ENCODE measurements around the gene MAP2K5.

The MAP2K5 gene

DNA sequence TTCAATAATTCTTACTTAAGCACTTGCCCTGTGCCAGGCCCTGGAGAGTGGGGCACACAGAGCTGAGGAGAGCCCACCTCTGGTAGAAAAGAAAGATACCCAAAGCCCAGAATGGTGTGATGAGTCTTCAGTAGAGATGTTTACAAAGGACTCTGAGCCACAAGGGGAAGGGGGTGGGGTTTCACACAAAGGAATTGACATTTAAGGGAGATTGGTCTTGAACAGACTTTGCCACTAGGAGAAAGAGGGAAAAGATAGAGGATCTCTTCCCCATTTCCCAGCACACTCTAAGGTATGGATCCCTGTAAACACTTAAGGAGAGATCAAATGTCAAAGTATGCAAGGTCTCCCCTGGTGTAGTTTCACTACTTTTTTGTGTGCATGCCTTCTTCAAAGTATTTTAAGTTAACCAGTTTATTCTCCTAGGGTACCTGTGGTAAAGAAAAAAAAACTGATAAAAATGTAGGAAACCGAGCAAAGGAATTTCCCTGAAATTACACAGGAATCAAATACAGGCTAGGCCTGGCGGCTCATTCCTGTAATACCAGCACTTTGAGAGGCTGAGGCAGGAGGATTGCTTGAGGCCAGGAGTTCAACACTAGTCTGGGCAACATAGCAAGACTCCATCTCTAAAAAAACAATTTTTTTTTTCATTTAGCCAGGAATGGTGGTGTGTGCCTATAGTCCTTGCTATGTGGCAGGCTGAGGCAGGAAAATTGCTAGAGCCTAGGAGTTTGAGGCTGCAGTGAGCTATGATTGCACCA lies 165.2 kb downstream of the MAP2K5 start:
- DNase-seq (ENCODE audit: low read depth, low spot score), result no peak
- no peak overlapping the region for H3K4me3 ChIP-seq (ENCODE audit: low read depth, low read length)
- TF ChIP-seq CTCF (IDR thresholded peaks at IDR 0.05; ENCODE audit: low read depth, low read length), result no peak
- in situ Hi-C loops (cut with HindIII; ENCODE audit: low sequenced_read_pairs), result no loop called here

DNA sequence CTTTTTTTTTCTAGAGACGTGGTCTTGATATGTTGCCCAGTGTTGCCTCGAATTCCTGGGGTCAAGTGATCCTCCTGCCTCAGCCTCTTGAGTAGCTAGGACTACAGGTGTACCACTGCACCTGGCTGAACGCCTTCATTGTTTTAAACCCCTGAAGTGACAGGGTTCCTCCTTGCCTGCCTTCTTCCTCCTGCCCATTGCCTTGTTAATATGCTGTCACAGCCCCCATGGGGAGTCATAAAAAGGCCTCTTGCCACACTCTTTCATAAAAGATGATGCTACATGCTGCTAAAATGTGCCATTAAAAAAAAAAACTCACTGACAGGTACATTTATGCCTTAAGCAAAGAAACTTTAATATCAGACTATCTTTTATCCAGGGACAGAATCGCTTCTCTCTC lies 166.0 kb downstream of the MAP2K5 start:
- in situ Hi-C loops (cut with HindIII; ENCODE audit: low sequenced_read_pairs), result no loop called here
- no peak overlapping the region for H3K4me3 ChIP-seq (ENCODE audit: low read depth, low read length)
- no peak for DNase-seq (ENCODE audit: low read depth, low spot score)
- TF ChIP-seq CTCF (IDR thresholded peaks at IDR 0.05; ENCODE audit: low read depth, low read length), result no peak

DNA sequence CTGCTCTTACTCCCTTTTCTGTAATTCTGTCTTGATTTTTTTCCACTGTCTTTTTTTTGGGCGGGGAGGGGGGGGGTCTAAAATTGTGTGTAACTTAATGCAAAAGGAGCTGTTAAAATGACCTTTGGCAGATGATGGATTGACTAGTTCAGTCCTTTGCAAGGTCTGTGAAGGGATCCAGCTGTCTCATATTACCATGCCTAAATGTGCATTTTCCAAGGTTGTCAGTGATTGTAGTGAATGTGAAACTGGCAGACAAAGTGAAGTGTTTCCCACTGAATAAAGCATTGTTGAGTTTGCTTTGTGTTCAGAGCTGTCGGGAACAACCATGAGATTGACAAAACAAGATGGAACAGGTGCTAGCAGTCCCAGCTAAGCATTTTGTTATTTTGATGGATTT lies 172.7 kb downstream of the MAP2K5 start:
- in situ Hi-C loops (cut with HindIII; ENCODE audit: low sequenced_read_pairs), result no loop called here
- no peak for DNase-seq (ENCODE audit: low read depth, low spot score)
- H3K4me3 ChIP-seq (ENCODE audit: low read depth, low read length), result no peak overlapping the region
- no peak for TF ChIP-seq CTCF (IDR thresholded peaks at IDR 0.05; ENCODE audit: low read depth, low read length)

DNA sequence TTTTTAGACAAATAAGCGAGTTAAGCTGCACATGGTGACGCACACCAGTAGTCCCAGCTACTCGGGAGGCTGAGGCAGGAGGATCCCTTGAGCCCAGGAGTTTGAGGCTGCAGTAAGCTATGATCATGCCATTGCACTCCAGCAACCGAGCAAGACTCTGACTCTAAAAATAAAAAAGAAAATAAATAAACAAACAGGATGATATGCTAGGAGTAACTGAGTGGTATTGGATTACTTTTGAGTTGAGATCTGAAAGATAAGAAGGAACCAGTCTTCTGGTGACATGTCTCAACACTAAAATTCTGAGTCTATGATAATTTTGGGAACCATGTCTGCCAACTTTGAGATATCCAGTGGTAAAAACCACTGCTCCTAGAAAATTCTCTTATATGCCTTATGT lies 173.7 kb downstream of the MAP2K5 start:
- no peak for DNase-seq (ENCODE audit: low read depth, low spot score)
- TF ChIP-seq CTCF (IDR thresholded peaks at IDR 0.05; ENCODE audit: low read depth, low read length), result no peak
- H3K4me3 ChIP-seq (ENCODE audit: low read depth, low read length), result no peak overlapping the region
- in situ Hi-C loops (cut with HindIII; ENCODE audit: low sequenced_read_pairs), result no loop called here

- no peak for TF ChIP-seq CTCF (IDR thresholded peaks at IDR 0.05; ENCODE audit: low read depth, low read length)
- no peak overlapping the region for H3K4me3 ChIP-seq (ENCODE audit: low read depth, low read length)
- DNase-seq (ENCODE audit: low read depth, low spot score), result no peak
- in situ Hi-C loops (cut with HindIII; ENCODE audit: low sequenced_read_pairs), result no loop called here
Observed at GRCh38 chr15:67717776-67718175, 175.3 kb downstream of the MAP2K5 start.

DNA sequence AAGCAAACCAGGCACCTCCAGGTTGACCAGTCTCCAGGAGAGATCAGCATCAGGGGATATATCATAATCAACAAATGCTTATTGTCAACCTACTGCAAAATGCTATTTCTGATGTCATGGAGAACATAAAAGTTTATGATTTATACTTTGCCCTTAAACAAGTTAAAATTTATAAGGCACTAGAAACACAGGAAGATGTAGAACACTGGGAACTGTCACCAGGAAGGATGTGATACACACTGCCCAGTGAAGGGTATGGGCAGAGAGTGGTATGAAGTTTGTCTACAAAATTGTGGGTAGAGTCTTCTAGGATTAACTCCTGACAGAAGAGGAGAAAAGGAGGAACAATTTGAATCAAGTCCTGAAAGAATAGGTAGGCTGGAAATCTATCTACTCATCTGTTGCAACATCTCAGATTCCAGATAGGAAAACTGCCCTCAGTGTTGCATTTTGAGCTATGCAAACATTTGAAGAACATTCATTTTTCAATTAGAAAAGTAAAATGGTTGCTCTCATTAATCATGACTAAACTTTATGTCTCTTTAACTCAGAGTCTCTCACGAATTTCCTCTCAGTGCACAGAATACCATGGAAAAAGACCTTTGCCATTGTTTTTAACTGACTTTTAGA lies 176.9 kb downstream of the MAP2K5 start:
- H3K4me3 ChIP-seq (ENCODE audit: low read depth, low read length), result no peak overlapping the region
- in situ Hi-C loops (cut with HindIII; ENCODE audit: low sequenced_read_pairs), result no loop called here

More for the DNA sequence above, 176.9 kb downstream of the MAP2K5 start:
- DNase-seq (ENCODE audit: low read depth, low spot score), result no peak
- no peak for TF ChIP-seq CTCF (IDR thresholded peaks at IDR 0.05; ENCODE audit: low read depth, low read length)
